Measurements from ENCODE around the gene CYBB. TPM values are rescaled to one million over a fixed set of nuclear protein-coding genes. Genes with fewer than 3 reads are reported as not detected.

The CYBB gene
- total RNA-seq = not detected in 2 replicates
- long read RNA-seq = 0 reads

GRCh38 chrX:37779857-37780256 lies at the start of gene CYBB:
CYBB (plus strand) TSS chrX:37780059; CDS start chrX:37780078, 19 bp downstream.
- no peaks in the 10 kb centered on the region for H3K4me1 Mint-ChIP-seq (ENCODE audit: unreplicated experiment)
- TF ChIP-seq CTCF (IDR thresholded peaks at IDR 0.05) = no peak
- H3K27me3 Mint-ChIP-seq (ENCODE audit: unreplicated experiment) = peaks cover 4% of the 10 kb centered on the region
- DNase-seq (ENCODE audit: extremely low spot score, unreplicated experiment) = no peak
- H3K9me3 Mint-ChIP-seq (ENCODE audit: unreplicated experiment) = no peaks in the 10 kb centered on the region
- no peak within 1 kb of the TSS for H3K27ac Mint-ChIP-seq (ENCODE audit: unreplicated experiment)
- H3K36me3 Mint-ChIP-seq (ENCODE audit: unreplicated experiment) = no peaks in the 10 kb centered on the region
- H3K4me3 Mint-ChIP-seq (ENCODE audit: unreplicated experiment) = no peak within 1 kb of the TSS

GRCh38 chrX:37745354-37745753 lies 34.5 kb upstream of the CYBB start:
- no peak overlapping the region for H3K27ac Mint-ChIP-seq (ENCODE audit: unreplicated experiment)

GRCh38 chrX:37745835-37746217 lies 34.0 kb upstream of the CYBB start:
- DNase-seq (ENCODE audit: extremely low spot score, unreplicated experiment) = no peak
- no peaks in the 10 kb centered on the region for H3K36me3 Mint-ChIP-seq (ENCODE audit: unreplicated experiment)
- H3K27me3 Mint-ChIP-seq (ENCODE audit: unreplicated experiment) = peaks cover 15% of the 10 kb centered on the region
- peaks cover 2% of the 10 kb centered on the region for H3K4me1 Mint-ChIP-seq (ENCODE audit: unreplicated experiment)
- TF ChIP-seq CTCF (IDR thresholded peaks at IDR 0.05) = no peak
- H3K27ac Mint-ChIP-seq (ENCODE audit: unreplicated experiment) = no peak overlapping the region
- H3K4me3 Mint-ChIP-seq (ENCODE audit: unreplicated experiment) = no peak overlapping the region
- peaks cover 3% of the 10 kb centered on the region for H3K9me3 Mint-ChIP-seq (ENCODE audit: unreplicated experiment)

More at GRCh38 chrX:37745354-37745753, 34.5 kb upstream of the CYBB start:
- peaks cover 2% of the 10 kb centered on the region for H3K4me1 Mint-ChIP-seq (ENCODE audit: unreplicated experiment)
- H3K4me3 Mint-ChIP-seq (ENCODE audit: unreplicated experiment) = no peak overlapping the region
- peak; percentile 87 for DNase-seq (ENCODE audit: extremely low spot score, unreplicated experiment)
- peaks cover 3% of the 10 kb centered on the region for H3K9me3 Mint-ChIP-seq (ENCODE audit: unreplicated experiment)
- peak; percentile 79 for TF ChIP-seq CTCF (IDR thresholded peaks at IDR 0.05)
- H3K27me3 Mint-ChIP-seq (ENCODE audit: unreplicated experiment) = peaks cover 15% of the 10 kb centered on the region
- no peaks in the 10 kb centered on the region for H3K36me3 Mint-ChIP-seq (ENCODE audit: unreplicated experiment)

- no peak for TF ChIP-seq CTCF (IDR thresholded peaks at IDR 0.05)
- Mint-ChIP-seq H3K36me3 (ENCODE audit: unreplicated experiment) (no peaks in the 10 kb centered on the region), H3K9me3 (ENCODE audit: unreplicated experiment) (peaks cover 3% of the 10 kb centered on the region), H3K4me1 (ENCODE audit: unreplicated experiment) (peaks cover 2% of the 10 kb centered on the region), H3K4me3 (ENCODE audit: unreplicated experiment) (no peak overlapping the region), H3K27ac (ENCODE audit: unreplicated experiment) (no peak overlapping the region), H3K27me3 (ENCODE audit: unreplicated experiment) (peaks cover 15% of the 10 kb centered on the region)
- DNase-seq (ENCODE audit: extremely low spot score, unreplicated experiment) = no peak
These were observed 33.5 kb upstream of the CYBB start for GRCh38 chrX:37746218-37746941.

- H3K36me3 Mint-ChIP-seq (ENCODE audit: unreplicated experiment) = no peaks in the 10 kb centered on the region
- H3K4me1 Mint-ChIP-seq (ENCODE audit: unreplicated experiment) = peaks cover 2% of the 10 kb centered on the region
- peaks cover 3% of the 10 kb centered on the region for H3K9me3 Mint-ChIP-seq (ENCODE audit: unreplicated experiment)
- no peak overlapping the region for H3K4me3 Mint-ChIP-seq (ENCODE audit: unreplicated experiment)
- no peak for TF ChIP-seq CTCF (IDR thresholded peaks at IDR 0.05)
- peaks cover 10% of the 10 kb centered on the region for H3K27me3 Mint-ChIP-seq (ENCODE audit: unreplicated experiment)
- H3K27ac Mint-ChIP-seq (ENCODE audit: unreplicated experiment) = no peak overlapping the region
- DNase-seq (ENCODE audit: extremely low spot score, unreplicated experiment) = no peak
These were observed 32.9 kb upstream of the CYBB start for GRCh38 chrX:37746951-37747350.
